HG03469 (cell line): ENCODE measurements around the gene CLIC1.

Source experiments
- ATAC-seq: cut with Tn5 transposase; IDR thresholded peaks from one replicate; pipeline ENCODE4 v1.9.1; 2021; ENCODE audit warnings: mild to moderate bottlenecking, moderate library complexity, moderate number of reproducible peaks; ENCODE audit not compliant: unreplicated experiment

Gene CLIC1

GRCh38 chr6:31768363-31769257 lies 32.3 kb upstream of the CLIC1 start:
- ATAC-seq = no peak

DNA sequence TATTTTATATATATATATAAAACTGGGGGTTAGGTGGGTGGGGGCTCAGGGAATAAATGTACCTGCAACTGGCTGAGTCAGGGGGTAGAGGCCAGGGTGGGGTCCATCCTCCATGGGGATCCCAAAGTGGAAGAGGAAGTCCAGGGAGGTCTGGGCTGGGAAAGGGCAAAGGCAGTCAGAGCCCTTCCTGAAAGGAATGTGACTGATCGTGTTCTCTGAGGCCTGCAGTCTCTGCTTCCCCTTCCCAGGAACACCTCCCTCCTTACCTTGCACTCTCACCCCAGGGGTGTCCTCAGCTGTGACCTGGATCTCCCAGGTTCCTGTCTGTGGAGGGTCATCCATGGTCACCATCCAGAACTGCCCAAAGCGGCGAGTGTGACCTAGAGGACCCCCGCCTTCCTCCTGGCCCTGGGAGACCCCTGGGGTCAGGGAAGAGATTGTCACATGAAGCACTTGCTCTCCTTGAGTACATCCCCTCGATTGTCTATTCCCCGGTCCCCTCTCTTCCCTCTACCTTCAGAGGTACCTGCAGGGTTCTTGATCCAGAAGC lies 30.8 kb upstream of the CLIC1 start:
- ATAC-seq = no peak

- no peak for ATAC-seq
Observed at GRCh38 chr6:31765910-31766794, 29.8 kb upstream of the CLIC1 start.

GRCh38 chr6:31765559-31765909 lies 29.2 kb upstream of the CLIC1 start:
- no peak for ATAC-seq

- no peak for ATAC-seq
Observed at GRCh38 chr6:31764198-31764597, 27.9 kb upstream of the CLIC1 start.

DNA sequence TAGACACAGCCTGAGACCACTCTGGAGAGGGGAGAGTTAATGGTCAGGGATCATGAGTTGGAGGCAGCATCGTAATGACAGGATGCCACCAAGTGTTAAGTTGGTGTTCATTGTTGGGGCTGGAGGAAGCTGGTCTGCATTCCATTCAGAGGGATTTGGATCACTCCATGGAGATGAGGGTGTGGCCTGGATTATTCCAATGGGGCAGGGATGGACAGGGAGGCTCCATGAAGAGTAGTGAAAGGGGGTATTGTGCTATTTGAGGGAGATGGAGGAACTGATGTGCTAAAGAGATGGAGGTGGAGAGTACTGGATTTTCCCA lies 27.2 kb upstream of the CLIC1 start:
- no peak for ATAC-seq

GRCh38 chr6:31762878-31763618 lies 26.7 kb upstream of the CLIC1 start:
- no peak for ATAC-seq

DNA sequence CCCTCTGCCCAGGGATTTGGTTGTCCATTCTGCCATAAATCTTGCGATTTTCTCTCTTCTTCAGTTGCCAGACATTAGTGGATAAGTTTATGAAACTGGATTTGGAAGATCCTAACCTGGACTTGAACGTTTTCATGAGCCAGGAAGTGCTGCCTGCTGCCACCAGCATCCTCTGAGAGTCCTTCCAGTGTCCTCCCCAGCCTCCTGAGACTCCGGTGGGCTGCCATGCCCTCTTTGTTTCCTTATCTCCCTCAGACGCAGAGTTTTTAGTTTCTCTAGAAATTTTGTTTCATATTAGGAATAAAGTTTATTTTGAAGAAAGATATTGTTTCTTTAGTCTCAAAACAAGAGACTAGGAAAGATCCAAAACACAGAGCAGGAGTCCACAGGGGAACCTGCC lies 26.0 kb upstream of the CLIC1 start, which contains the start of gene SAPCD1:
Gene SAPCD1 (plus strand): TSS at position 301 of the 400 bp plus-strand sequence. CDS start 399 bp downstream, outside the sequence.
- ATAC-seq = no peak

- no peak for ATAC-seq
Observed at GRCh38 chr6:31761343-31761742, 25.0 kb upstream of the CLIC1 start.

DNA sequence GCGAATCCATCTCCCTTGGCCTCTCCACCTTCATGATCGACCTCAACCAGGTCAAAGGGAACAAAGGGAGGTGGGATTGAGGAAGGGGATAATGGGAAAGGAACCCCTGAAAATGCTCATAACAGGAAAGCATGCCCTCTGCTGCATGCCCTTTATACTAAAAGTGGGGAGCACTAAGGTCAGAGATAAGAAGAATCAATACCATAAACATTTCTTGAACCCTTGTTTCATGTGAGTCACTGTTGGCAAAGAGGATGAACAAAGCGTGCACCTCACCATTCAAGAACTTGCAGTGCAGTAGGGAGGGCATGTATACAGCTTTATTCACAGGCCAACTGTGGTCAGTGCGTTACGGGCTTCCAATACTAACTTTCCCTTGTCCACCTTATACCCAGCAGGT lies 24.5 kb upstream of the CLIC1 start:
- ATAC-seq = no peak

DNA sequence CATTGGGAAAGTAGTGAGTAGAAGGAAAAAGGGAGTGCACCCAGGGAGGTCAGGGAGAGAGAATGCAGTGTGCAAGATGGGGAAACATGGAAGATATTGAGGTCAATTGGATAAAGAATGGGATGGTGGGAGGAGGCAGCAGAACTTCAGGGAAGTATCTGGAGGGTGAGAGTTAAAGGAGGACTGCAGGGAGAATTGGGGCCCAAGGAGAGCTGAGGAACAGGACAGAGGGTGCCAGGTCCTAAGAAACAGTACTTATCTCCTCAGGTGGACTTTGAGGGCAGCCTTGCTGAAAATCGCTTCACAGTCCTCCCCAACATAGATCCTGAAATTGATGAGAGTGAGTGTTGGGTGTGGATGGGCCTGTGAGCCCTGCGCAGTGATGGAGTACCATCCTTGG lies 22.0 kb upstream of the CLIC1 start:
- ATAC-seq = no peak

DNA sequence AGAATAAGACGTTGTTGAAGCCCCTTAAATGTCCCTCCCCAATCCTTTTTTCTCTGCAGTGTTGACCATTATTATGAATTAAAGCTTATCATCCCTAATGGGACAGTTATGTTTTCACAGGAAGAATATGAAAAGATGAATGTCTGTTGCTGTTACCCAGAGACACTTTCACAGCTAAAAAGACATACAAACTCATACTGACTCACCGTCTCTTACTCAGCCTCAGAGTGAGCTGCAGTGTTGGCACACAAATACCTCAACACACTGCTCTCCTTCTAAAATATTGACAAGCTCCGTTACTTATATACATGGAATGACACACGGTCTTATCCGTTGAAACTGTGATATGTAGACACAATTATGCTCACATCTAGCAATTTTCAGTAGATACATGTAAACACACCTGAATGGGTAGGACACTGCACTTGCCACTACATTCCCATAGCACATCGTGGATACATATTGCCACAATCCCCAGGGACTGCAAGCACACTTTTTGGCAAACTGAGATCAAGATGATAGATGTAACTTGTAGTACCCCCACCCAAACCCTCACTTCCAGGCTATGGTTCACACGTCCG lies 16.5 kb upstream of the CLIC1 start:
- ATAC-seq = no peak

- ATAC-seq = no peak
Observed at GRCh38 chr6:31750411-31751022, 14.2 kb upstream of the CLIC1 start.

- no peak for ATAC-seq
Observed at GRCh38 chr6:31749301-31750036, 13.1 kb upstream of the CLIC1 start.

DNA sequence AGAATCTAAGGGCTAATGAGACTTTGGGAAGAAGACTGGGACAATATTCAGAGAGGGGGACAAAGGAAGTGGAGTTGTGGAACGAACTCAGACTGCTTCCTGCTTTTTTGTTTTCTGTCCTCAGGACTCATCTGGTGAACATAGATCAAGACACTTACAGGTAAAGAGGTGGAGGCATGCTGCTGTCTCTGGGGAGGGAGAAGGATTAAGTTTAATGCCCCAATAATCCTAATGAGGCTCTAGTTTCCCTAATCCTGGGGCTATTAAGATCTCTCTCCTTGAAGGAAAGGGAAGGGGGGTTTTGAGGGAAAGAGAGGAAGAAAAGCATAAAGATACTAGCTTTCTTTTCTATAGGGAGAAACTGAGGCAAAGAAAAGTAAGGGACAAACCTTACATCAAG lies 8.1 kb upstream of the CLIC1 start:
- no peak for ATAC-seq

DNA sequence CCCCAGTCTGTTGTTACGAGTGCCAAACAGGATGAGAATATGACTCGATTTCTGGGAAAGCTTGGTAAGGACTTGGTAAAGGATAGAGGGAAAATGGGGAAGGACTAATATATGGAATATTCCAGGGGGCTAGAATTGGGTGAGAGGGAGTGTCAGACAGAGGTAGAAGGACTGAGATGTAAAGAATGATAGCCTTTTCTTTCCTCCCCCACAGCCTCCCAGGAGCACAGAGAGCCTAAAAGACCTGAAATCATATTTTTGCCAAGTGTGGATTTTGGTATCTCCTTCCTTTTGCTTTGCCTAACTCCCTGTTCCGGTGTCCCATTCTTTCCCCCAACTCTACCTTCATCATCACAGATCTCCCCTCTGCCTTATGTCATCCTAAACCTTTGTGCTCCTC lies 6.6 kb upstream of the CLIC1 start:
- ATAC-seq = no peak

- no peak for ATAC-seq
Observed at GRCh38 chr6:31741815-31742214, 5.5 kb upstream of the CLIC1 start.

- no peak for ATAC-seq
Observed at GRCh38 chr6:31740397-31741223, 4.3 kb upstream of the CLIC1 start.
